Left forelimb (tissue), 1 donor: Measurements from ENCODE around the gene ZNF451.
"Not testable (repeated sequence)": the region's sequence is repeated elsewhere in the genome, so short reads cannot be mapped to it uniquely, and the experiment has no call there.

Experiments used
- DNase-seq: peaks from one replicate; pipeline ENCODE4 v3.0.0-alpha.2; 2018; ENCODE audit warnings: low spot score

ZNF451 gene

DNA sequence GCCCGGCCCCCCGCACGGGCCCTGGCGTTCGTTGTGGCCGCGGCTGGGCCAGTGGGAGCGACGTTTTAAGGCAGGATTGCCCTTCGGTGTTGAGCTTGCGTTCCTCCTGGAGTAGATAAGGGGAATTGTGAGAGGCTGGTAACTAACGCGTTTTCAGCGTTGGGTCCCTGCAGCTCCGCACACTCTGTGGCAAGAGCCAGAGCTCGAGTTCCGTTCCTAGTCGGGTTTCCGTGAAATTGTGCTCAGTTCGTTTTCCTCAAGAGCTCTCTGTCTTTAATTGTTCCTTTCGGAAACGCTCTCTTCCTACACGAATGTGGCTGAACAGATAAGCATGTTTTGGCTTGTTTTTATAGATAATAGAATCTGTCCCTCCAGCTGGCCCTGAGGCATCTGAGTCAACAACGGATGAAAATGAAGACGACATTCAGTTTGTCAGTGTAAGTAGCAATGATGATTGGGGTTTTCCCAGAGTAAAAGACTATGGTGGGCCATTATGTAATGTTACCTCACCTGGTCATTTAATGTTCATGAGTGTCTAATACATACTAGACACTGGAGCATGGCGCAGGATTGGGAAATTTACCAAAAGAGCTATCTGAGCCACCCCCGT, 575 bp downstream of the ZNF451 start:
- not testable (repeated sequence) for DNase-seq

GRCh38 chr6:57091375-57091774, 1.4 kb downstream of the ZNF451 start:
- not testable (repeated sequence) for DNase-seq

DNA sequence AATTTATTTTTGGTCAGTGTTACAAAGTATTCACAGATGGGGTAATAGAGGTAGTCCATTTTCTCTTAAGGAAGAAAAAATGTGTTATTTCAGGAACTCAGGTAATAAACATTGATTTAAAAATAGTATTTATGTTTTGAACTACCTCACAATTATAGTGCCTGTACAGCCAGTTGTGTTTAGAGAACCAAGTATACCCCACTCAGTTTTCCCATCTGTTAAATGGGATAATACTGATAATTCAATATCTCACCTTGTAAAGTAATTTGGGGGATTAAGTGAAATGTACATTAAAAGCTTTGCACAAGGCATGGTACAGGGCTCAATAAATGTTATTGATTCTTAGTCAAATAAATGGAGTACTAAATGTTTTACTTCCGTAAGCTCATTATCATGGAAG, 4.7 kb downstream of the ZNF451 start:
- no peak for DNase-seq

DNA sequence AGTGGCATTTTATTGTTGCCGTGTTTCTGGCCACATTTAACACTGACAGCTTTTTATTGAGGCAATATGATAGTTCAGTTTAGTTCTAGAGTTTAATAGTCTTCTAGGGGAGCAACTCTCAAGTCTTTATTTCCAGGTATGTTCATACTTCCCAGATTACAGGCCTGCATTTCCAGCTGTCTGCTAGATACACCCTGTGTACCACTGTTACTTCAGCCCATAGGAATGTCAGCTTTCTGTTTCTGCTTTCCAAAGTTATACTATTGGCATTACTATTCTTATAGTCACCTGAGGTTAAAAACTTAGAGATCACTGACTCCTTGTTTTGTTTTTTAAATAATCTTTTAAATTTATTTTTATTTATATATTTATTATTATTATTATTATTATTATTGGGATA, 7.6 kb downstream of the ZNF451 start:
- DNase-seq: no peak

DNA sequence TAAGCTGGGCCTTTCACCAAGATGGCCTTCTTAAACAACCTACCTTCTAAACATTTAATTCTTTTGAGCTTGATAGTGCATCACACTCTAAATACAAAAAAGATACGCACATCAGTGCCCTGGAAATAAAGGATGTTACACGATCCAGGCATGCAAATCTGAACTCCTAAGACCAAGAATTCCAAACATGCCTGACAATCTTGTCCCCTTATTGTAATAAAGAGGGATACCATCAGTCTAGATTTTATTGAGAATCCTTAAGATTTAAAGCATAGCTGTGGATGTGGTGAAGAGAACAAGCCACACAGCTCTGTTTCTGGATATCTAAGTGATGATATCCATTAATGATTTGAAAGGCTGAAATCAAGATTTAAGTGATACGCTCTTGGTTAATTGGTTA, 13.0 kb downstream of the ZNF451 start:
- no peak for DNase-seq

DNA sequence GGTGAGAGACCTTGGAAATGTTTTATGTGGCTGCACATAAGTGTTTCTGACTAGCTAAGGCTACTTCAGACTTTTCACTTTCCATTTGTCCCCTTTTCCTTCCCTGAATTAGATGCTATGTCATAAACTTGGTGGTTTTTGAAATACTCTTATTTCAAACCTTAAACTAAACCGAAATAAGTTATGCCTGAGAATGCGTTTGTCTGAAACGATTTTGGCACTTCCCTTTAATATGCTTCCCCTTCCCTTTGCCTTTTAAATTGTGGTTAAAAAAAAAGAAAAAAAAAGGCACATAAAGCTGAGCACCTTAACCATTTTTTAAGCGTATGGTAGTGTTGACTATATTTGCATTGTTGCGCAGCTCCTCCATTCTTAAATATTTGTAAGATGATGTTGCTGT, 14.3 kb downstream of the ZNF451 start:
- no peak for DNase-seq

DNA sequence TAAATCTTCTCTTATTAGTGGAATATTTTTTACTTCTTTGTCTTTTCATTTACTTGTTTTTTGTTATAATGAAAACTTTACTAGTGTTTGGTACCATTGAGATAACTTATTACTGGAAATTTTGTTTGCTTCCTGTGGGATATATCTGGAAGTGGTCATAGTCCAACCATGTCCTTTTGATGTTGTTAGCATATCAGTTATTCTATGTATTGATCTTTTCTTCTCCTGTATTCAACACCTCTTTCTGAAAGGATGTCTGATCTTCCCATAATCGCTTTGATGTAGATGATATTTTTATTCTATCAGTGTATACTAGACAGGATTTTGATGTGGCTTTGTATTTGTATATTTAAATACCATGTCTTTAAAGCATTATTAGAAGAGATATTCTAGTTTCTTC, 17.0 kb downstream of the ZNF451 start:
- no peak for DNase-seq

DNA sequence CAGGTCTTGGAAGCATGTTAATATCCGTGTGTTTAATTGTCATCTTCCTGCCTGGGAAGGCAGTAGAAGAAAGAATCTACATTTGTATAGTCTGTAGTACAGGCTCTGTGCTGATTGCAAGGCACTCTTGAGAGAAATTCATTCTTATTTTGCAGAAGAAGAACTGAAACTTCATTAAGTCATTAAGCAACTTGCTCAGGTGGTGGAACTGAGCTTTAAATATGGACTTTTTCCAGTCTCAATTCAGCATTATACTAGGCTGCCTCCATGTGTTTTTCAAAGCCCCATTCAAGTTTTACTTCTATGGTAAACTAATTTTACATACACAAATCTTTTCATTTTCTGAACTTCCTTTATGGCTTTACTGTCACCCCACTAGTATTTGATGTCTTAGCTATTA, 18.7 kb downstream of the ZNF451 start:
- no peak for DNase-seq

GRCh38 chr6:57109880-57110279, 19.9 kb downstream of the ZNF451 start:
- no peak for DNase-seq

DNA sequence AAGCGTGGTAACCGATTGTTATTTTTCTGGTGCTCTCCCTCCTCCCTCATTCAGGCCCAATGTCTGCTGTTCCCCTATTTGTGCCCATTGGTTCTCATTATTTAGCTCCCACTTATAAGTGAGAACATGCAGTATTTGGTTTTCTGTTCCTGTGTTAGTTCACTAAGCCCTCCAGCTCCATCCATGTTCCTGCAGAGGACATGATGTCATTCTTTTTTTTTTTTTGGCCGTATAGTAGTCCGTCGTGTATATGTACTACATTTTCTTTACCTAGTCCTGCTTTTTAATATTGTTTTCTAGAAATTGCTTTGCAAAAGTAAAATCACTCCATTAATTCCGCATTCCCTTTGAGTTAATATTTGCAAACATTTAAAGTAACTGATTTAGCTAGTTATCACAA, 23.1 kb downstream of the ZNF451 start:
- no peak for DNase-seq

- no peak for DNase-seq
Measured at GRCh38 chr6:57116776-57117175, 26.8 kb downstream of the ZNF451 start.

GRCh38 chr6:57117796-57118195, 27.8 kb downstream of the ZNF451 start:
- DNase-seq: no peak

DNA sequence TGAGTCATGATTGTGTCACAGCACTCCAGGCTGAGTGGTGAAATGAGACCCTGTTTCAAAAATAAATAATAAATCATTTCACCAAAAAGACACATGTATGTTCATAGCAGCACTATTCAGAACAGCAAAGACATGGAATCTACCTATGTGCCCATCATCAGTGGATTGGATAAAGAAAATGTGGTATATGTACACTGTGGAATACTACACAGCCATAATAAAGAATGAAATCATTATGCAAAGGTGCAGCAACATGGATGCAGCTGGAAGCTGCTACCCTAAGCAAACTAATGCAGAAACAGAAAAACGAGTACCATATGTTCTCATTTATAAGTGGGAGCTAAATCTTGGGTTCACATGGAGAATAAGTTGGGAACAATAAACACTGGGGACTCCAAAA, 33.1 kb downstream of the ZNF451 start:
- DNase-seq: no peak

GRCh38 chr6:57127763-57128162, 37.8 kb downstream of the ZNF451 start:
- no peak for DNase-seq

GRCh38 chr6:57130661-57131177, 40.7 kb downstream of the ZNF451 start:
- DNase-seq: no peak

DNA sequence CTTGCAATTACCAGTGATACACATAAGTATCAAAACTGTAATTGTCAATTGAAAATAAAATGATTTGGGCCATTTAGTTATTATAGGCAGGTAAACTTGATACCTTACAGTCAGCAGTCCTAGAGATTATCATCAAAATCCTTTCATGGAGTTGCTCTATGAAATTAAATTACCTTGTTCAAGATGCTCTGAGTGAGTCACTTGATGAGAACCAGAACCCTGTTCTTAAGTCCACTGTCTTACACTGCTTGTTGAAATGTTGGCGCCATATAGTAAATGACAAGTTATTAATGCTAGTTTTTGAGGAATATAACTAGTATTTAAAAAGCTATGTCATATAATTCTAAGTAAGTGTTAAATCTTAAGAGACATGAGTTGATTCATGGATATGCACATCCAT, 45.0 kb downstream of the ZNF451 start:
- DNase-seq: no peak

DNA sequence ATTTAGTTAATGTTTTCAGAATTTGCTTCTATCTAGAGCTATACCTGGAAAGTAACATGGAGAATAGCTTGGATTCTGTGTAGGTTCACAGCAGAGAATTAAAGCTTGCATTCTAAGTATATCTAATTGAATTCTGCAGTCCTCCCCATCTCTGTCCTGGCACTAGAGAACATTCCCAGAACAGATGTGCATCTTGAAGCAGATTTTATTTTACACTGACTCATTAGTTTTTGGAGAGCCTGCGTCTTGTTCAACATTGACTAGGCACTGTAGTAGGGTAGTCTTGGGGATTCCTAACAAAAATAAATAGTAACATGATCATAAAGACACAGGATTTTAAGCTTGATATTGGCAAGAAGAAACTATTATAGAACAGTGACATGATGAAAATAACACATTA, 45.9 kb downstream of the ZNF451 start:
- no peak for DNase-seq

DNA sequence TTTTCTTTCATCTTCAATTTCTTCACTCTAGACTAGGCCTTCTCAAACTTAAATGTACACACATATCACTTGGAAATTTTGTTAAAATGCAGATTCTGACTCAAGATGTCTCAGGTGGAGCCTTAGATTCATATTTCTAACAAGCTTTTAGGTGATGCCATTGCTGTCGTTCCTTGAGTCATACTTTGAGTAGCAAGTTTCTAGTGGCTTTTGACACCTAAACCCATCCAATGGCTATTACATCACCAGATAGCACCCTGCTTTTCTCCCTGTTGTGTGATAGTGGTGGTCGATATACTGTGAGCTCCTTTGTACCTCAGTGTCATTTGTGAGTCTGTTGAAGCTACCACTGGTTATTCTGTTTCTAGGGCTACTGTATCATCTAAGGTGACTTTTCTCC, 47.4 kb downstream of the ZNF451 start:
- no peak for DNase-seq

GRCh38 chr6:57138026-57138425, 48.0 kb downstream of the ZNF451 start:
- no peak for DNase-seq

GRCh38 chr6:57141451-57142177, 51.6 kb downstream of the ZNF451 start:
- no peak for DNase-seq

GRCh38 chr6:57142178-57142525, 52.2 kb downstream of the ZNF451 start:
- no peak for DNase-seq

GRCh38 chr6:57143690-57144089, 53.7 kb downstream of the ZNF451 start:
- DNase-seq: no peak

- no peak for DNase-seq
Measured at GRCh38 chr6:57147401-57147800, 57.4 kb downstream of the ZNF451 start.
